Measurements from ENCODE around the gene HINFP. TPM values are rescaled to one million over a fixed set of nuclear protein-coding genes. Genes with fewer than 3 reads are reported as not detected.
A peak's percentile ranks its signal among the peaks of the same experiment; 100 is the strongest.

Gene HINFP
- total and polyA plus RNA-seq, 9 of the 15 experiments (the other 6 are each of a cell fraction or from before 2014, with no cell fraction given): 13.8 to 34.1 (median 22.5) TPM

DNA sequence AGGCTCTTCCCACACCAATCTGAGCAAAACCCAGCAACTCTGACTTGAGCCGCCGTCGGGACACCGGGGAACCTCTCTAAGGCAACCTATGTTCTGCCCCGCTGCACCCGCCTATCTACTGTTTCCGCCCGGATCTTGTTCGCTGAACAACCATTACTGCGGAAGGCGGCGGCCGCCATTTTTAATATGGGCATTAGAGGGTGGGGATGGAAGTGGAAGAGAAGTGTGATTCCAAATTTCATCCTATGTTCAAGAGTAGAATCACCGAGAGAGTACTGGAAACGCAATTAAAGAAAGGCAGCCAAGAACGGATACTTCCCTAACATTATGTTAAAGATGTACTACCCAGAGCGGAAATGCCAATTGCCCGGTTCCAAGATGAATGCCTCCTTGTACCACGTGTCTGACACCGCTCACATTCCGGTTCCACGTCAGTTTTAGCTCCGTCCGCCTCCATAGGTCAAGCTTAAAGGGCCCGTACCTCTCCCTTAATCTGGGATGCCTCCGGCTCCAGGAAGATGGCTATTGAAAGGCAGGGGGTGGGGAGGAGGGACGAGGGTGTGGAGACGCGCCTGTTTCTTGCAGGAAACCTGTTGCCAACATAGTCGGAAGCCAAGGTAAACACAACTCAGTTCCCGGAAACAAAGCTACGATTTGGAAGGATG is 19.5 kb upstream of the HINFP start, which contains the start of gene DPAGT1 (continued):
- no peak for TF ChIP-seq HDAC6 (IDR thresholded peaks at IDR 0.05; ENCODE audit: low read depth, low read length)
- no peak; the same call in 1 of the 2 replicates for TF ChIP-seq RNF2 (IDR thresholded peaks at IDR 0.05)
- TF ChIP-seq, protein P1, sequence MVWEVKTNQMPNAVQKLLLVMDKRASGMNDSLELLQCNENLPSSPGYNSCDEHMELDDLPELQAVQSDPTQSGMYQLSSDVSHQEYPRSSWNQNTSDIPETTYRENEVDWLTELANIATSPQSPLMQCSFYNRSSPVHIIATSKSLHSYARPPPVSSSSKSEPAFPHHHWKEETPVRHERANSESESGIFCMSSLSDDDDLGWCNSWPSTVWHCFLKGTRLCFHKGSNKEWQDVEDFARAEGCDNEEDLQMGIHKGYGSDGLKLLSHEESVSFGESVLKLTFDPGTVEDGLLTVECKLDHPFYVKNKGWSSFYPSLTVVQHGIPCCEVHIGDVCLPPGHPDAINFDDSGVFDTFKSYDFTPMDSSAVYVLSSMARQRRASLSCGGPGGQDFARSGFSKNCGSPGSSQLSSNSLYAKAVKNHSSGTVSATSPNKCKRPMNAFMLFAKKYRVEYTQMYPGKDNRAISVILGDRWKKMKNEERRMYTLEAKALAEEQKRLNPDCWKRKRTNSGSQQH (CRISPR knock-in tag; IDR thresholded peaks at IDR 0.05): 0 out of 2 replicates have a peak, but pooled peaks have one; percentile 22
- TF ChIP-seq RBM14 (IDR thresholded peaks at IDR 0.05; ENCODE audit: borderline replicate concordance, insufficient read depth, low read depth, low read length): no peak
- TF ChIP-seq ZC3H4 (CRISPR knock-in tag; IDR thresholded peaks at IDR 0.05; ENCODE audit: borderline replicate concordance): no peak
- no peak for TF ChIP-seq ZNF23 (CRISPR knock-in tag; IDR thresholded peaks at IDR 0.05)
- no peak for TF ChIP-seq NCOA6 (IDR thresholded peaks at IDR 0.05)
- peak; percentile 91 for TF ChIP-seq ZNF644 (tag; IDR thresholded peaks at IDR 0.05; ENCODE audit: low read depth)
- peak; percentile 67 for TF ChIP-seq FOSL1 (tag; conservative IDR thresholded peaks at IDR 0.05)
- TF ChIP-seq, protein P2, sequence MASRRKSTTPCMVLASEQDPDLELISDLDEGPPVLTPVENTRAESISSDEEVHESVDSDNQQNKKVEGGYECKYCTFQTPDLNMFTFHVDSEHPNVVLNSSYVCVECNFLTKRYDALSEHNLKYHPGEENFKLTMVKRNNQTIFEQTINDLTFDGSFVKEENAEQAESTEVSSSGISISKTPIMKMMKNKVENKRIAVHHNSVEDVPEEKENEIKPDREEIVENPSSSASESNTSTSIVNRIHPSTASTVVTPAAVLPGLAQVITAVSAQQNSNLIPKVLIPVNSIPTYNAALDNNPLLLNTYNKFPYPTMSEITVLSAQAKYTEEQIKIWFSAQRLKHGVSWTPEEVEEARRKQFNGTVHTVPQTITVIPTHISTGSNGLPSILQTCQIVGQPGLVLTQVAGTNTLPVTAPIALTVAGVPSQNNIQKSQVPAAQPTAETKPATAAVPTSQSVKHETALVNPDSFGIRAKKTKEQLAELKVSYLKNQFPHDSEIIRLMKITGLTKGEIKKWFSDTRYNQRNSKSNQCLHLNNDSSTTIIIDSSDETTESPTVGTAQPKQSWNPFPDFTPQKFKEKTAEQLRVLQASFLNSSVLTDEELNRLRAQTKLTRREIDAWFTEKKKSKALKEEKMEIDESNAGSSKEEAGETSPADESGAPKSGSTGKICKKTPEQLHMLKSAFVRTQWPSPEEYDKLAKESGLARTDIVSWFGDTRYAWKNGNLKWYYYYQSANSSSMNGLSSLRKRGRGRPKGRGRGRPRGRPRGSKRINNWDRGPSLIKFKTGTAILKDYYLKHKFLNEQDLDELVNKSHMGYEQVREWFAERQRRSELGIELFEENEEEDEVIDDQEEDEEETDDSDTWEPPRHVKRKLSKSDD (conservative IDR thresholded peaks at IDR 0.05; ENCODE audit: low read length): no peak
- no peak for TF ChIP-seq HMG20A (CRISPR knock-in tag; conservative IDR thresholded peaks at IDR 0.05)
- no peak for TF ChIP-seq HLTF (IDR thresholded peaks at IDR 0.05)
- no peak for TF ChIP-seq RBM15 (IDR thresholded peaks at IDR 0.05; ENCODE audit: insufficient read depth, low read length)
- peak; percentile 88 for TF ChIP-seq SAP30 (IDR thresholded peaks at IDR 0.05; ENCODE audit: borderline replicate concordance, insufficient read depth, low read depth, low read length, poor library complexity, severe bottlenecking)
- peak; percentile 53; the same call in 1 of the 2 replicates for TF ChIP-seq ZNF165 (CRISPR knock-in tag; IDR thresholded peaks at IDR 0.05; ENCODE audit: borderline replicate concordance)
- no peak for TF ChIP-seq HDGF (IDR thresholded peaks at IDR 0.05)
- no peak for TF ChIP-seq ZNF431 (CRISPR knock-in tag; IDR thresholded peaks at IDR 0.05)
- TF ChIP-seq, protein P3, sequence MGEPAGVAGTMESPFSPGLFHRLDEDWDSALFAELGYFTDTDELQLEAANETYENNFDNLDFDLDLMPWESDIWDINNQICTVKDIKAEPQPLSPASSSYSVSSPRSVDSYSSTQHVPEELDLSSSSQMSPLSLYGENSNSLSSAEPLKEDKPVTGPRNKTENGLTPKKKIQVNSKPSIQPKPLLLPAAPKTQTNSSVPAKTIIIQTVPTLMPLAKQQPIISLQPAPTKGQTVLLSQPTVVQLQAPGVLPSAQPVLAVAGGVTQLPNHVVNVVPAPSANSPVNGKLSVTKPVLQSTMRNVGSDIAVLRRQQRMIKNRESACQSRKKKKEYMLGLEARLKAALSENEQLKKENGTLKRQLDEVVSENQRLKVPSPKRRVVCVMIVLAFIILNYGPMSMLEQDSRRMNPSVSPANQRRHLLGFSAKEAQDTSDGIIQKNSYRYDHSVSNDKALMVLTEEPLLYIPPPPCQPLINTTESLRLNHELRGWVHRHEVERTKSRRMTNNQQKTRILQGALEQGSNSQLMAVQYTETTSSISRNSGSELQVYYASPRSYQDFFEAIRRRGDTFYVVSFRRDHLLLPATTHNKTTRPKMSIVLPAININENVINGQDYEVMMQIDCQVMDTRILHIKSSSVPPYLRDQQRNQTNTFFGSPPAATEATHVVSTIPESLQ (CRISPR knock-in tag; IDR thresholded peaks at IDR 0.05): no peak
- TF ChIP-seq, protein P4, sequence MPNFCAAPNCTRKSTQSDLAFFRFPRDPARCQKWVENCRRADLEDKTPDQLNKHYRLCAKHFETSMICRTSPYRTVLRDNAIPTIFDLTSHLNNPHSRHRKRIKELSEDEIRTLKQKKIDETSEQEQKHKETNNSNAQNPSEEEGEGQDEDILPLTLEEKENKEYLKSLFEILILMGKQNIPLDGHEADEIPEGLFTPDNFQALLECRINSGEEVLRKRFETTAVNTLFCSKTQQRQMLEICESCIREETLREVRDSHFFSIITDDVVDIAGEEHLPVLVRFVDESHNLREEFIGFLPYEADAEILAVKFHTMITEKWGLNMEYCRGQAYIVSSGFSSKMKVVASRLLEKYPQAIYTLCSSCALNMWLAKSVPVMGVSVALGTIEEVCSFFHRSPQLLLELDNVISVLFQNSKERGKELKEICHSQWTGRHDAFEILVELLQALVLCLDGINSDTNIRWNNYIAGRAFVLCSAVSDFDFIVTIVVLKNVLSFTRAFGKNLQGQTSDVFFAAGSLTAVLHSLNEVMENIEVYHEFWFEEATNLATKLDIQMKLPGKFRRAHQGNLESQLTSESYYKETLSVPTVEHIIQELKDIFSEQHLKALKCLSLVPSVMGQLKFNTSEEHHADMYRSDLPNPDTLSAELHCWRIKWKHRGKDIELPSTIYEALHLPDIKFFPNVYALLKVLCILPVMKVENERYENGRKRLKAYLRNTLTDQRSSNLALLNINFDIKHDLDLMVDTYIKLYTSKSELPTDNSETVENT (CRISPR knock-in tag; IDR thresholded peaks at IDR 0.05): no peak
- TF ChIP-seq, protein P5, sequence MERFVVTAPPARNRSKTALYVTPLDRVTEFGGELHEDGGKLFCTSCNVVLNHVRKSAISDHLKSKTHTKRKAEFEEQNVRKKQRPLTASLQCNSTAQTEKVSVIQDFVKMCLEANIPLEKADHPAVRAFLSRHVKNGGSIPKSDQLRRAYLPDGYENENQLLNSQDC (CRISPR knock-in tag; IDR thresholded peaks at IDR 0.05): no peak
